Ramos (cell line): ENCODE results near the gene KCNJ4.
"Not testable (repeated sequence)": the region's sequence is repeated elsewhere in the genome, so short reads cannot be mapped to it uniquely, and the experiment has no call there.

ENCODE experiments used
- in situ Hi-C: fragments of 300-500 bp; cut with MboI; formaldehyde crosslinking; loops from one replicate; pipeline ENCODE4 v1.14.3; 2022; ENCODE audit warnings: low sequenced_read_pairs; ENCODE audit not compliant: unreplicated experiment

Gene KCNJ4

GRCh38 chr22:38474003-38474607, 19.1 kb upstream of the KCNJ4 start:
- in situ Hi-C loops = no loop called here

GRCh38 chr22:38471237-38471636, 16.2 kb upstream of the KCNJ4 start:
- in situ Hi-C loops = no loop called here

- in situ Hi-C loops = not testable (repeated sequence)
These were observed 15.2 kb upstream of the KCNJ4 start for GRCh38 chr22:38470179-38470578.

- in situ Hi-C loops = no loop called here
These were observed 14.3 kb upstream of the KCNJ4 start for GRCh38 chr22:38469306-38469781.

- in situ Hi-C loops = no loop called here
These were observed 13.7 kb upstream of the KCNJ4 start for GRCh38 chr22:38468443-38469305.

GRCh38 chr22:38467904-38468442, 13.0 kb upstream of the KCNJ4 start, which contains the start of gene KDELR3:
Gene KDELR3, plus strand, starts transcription at chr22:38468096. Its CDS starts 138 bp downstream, at chr22:38468234.
- in situ Hi-C loops = no loop called here

- in situ Hi-C loops = no loop called here
These were observed 12.5 kb upstream of the KCNJ4 start for GRCh38 chr22:38467438-38467903.

GRCh38 chr22:38465673-38466490, 10.9 kb upstream of the KCNJ4 start:
- in situ Hi-C loops = no loop called here

GRCh38 chr22:38464992-38465672, 10.1 kb upstream of the KCNJ4 start:
- in situ Hi-C loops = no loop called here

- in situ Hi-C loops = no loop called here
These were observed 8.2 kb upstream of the KCNJ4 start for GRCh38 chr22:38462960-38463784.

GRCh38 chr22:38461414-38462081, 6.5 kb upstream of the KCNJ4 start:
- in situ Hi-C loops = no loop called here

GRCh38 chr22:38461057-38461413, 6.0 kb upstream of the KCNJ4 start:
- in situ Hi-C loops = no loop called here

GRCh38 chr22:38460426-38460840, 5.4 kb upstream of the KCNJ4 start:
- in situ Hi-C loops = no loop called here

- in situ Hi-C loops = no loop called here
These were observed 2.1 kb upstream of the KCNJ4 start for GRCh38 chr22:38456841-38457699.

GRCh38 chr22:38456272-38456835, 1.4 kb upstream of the KCNJ4 start:
- in situ Hi-C loops = no loop called here

- in situ Hi-C loops = no loop called here
These were observed 702 bp upstream of the KCNJ4 start for GRCh38 chr22:38455530-38456271.
